IMR-90 (cell line): Measurements from ENCODE around the gene ASTN2. TPM values are rescaled to one million over a fixed set of nuclear protein-coding genes. Genes with fewer than 3 reads are reported as not detected.
A peak's percentile ranks its signal among the peaks of the same experiment; 100 is the strongest.

Source experiments
- ATAC-seq: fragments of 200-7000 bp; cut with Tn5 transposase; 2 replicates; pipeline ENCODE4 v1.9.1; 2020; ENCODE audit warnings: low read depth, mild to moderate bottlenecking, moderate library complexity
- BruUV-seq: library from RNA; stranded (reverse); fragments of 400-500 nt; replicated peaks from 2 replicates; lab custom pipeline; 2021; lab: Mats Ljungman, UMichigan
- CTCF ChIA-PET: fragments of 300-600 bp; formaldehyde crosslinking; extraction: SDS; loops from one replicate; lab custom pipeline; 2021; ENCODE audit warnings: antibody characterized with exemption; lab: Yijun Ruan, JAX
- POLR2A ChIA-PET: fragments of 300-600 bp; sonication (Branson Sonifier 250); formaldehyde crosslinking; loops from one replicate; lab custom pipeline; 2022; ENCODE audit warnings: antibody characterized with exemption; ENCODE audit not compliant: unreplicated experiment; lab: Charles Lee
- DNase-seq: peaks from one replicate; pipeline ENCODE4 v3.0.0; 2013
- H2AFZ ChIP-seq: replicated peaks from 2 replicates; pipeline ENCODE3; 2013; ENCODE audit warnings: low read length, mild to moderate bottlenecking; ENCODE audit not compliant: poor library complexity
- H2AK5ac ChIP-seq: 2 replicates; pipeline ENCODE4 v1.6.1; 2013; ENCODE audit warnings: low read depth, low read length, inconsistent platforms
- H2AK9ac ChIP-seq: replicated peaks from 2 replicates; pipeline ENCODE3; 2013; ENCODE audit warnings: mild to moderate bottlenecking, low read depth, low read length, moderate library complexity; ENCODE audit not compliant: poor library complexity
- H2BK120ac ChIP-seq: 2 replicates; pipeline ENCODE4 v1.6.1; 2013; ENCODE audit warnings: low read depth, low read length, inconsistent platforms
- H2BK15ac ChIP-seq: 3 replicates; pipeline ENCODE4 v1.6.1; 2013; ENCODE audit warnings: low read depth, low read length, inconsistent platforms
- H2BK20ac ChIP-seq: 2 replicates; pipeline ENCODE4 v1.6.1; 2013; ENCODE audit warnings: low read depth, mild to moderate bottlenecking, inconsistent platforms, low read length, moderate library complexity
- H2BK5ac ChIP-seq: 2 replicates; pipeline ENCODE4 v1.6.1; 2013; ENCODE audit warnings: mild to moderate bottlenecking, low read depth, low read length, inconsistent platforms; ENCODE audit not compliant: poor library complexity, severe bottlenecking
- H3K14ac ChIP-seq: replicated peaks from 2 replicates; pipeline ENCODE4 v1.6.1; 2013; ENCODE audit warnings: low read depth, low read length, inconsistent platforms
- H3K18ac ChIP-seq: 2 replicates; pipeline ENCODE4 v1.6.1; 2013; ENCODE audit warnings: low read depth, low read length, control low read depth
- H3K23ac ChIP-seq: 2 replicates; pipeline ENCODE4 v1.6.1; 2013; ENCODE audit warnings: low read depth, low read length, inconsistent platforms
- H3K27ac ChIP-seq: 2 replicates; pipeline ENCODE4 v1.5.1; 2013; ENCODE audit warnings: mild to moderate bottlenecking, control low read depth, low read length; ENCODE audit not compliant: insufficient read depth
- H3K27me3 ChIP-seq: 2 replicates; pipeline ENCODE4 v1.6.1; 2013; ENCODE audit warnings: low read length; ENCODE audit not compliant: control insufficient read depth, insufficient read depth
- H3K36me3 ChIP-seq: 2 replicates; pipeline ENCODE4 v1.6.1; 2013; ENCODE audit warnings: low read length, mixed read lengths; ENCODE audit not compliant: control insufficient read depth, insufficient read depth
- H3K4ac ChIP-seq: 2 replicates; pipeline ENCODE4 v1.6.1; 2013; ENCODE audit warnings: low read depth, low read length, inconsistent platforms
- H3K4me1 ChIP-seq: 2 replicates; pipeline ENCODE4 v1.6.1; 2013; ENCODE audit warnings: low read length, mixed read lengths; ENCODE audit not compliant: control insufficient read depth, insufficient read depth
- H3K4me2 ChIP-seq: 2 replicates; pipeline ENCODE4 v1.6.1; 2013; ENCODE audit warnings: low read depth, mild to moderate bottlenecking, control low read depth, low read length, moderate library complexity
- H3K4me3 ChIP-seq: 2 replicates; pipeline ENCODE4 v1.5.1; 2013; ENCODE audit warnings: low read depth, mild to moderate bottlenecking, control low read depth, low read length, moderate library complexity; ENCODE audit not compliant: insufficient read depth
- H3K56ac ChIP-seq: 2 replicates; pipeline ENCODE4 v1.6.1; 2013; ENCODE audit warnings: low read length, inconsistent platforms; ENCODE audit not compliant: insufficient read depth; ENCODE audit errors: extremely low read depth
- H3K79me1 ChIP-seq, 2 experiments: 2 replicates each; pipeline ENCODE4 v1.6.1; 2013; ENCODE audit warnings: low read length in 2 of 2, inconsistent platforms in 1 of 2, low read depth in 1 of 2
- H3K9ac ChIP-seq: 2 replicates; pipeline ENCODE4 v1.6.1; 2013; ENCODE audit warnings: low read depth, low read length, control low read depth
- H3K9me1 ChIP-seq: 2 replicates; pipeline ENCODE4 v1.6.1; 2013; ENCODE audit warnings: low read length, inconsistent platforms; ENCODE audit not compliant: insufficient read depth
- H3K9me3 ChIP-seq: 2 replicates; pipeline ENCODE4 v1.6.1; 2013; ENCODE audit warnings: low read length; ENCODE audit not compliant: control insufficient read depth, insufficient read depth
- H4K20me1 ChIP-seq: 2 replicates; pipeline ENCODE4 v1.6.1; 2013; ENCODE audit warnings: low read length, inconsistent platforms; ENCODE audit not compliant: insufficient read depth
- H4K5ac ChIP-seq: 2 replicates; pipeline ENCODE4 v1.6.1; 2013; ENCODE audit warnings: mild to moderate bottlenecking, low read depth, low read length, control low read depth
- H4K8ac ChIP-seq, 2 experiments: 2 replicates each; pipeline ENCODE4 v1.6.1; 2013; ENCODE audit warnings: low read depth in 2 of 2, low read length in 2 of 2, control low read depth in 1 of 2, inconsistent platforms in 1 of 2
- H4K91ac ChIP-seq: 2 replicates; pipeline ENCODE4 v1.6.1; 2013; ENCODE audit warnings: low read depth, low read length, inconsistent platforms; ENCODE audit not compliant: insufficient read depth
- BHLHE40 ChIP-seq: fragments of 150-350 bp; IDR thresholded peaks from 2 replicates; pipeline ENCODE4 v1.6.1; 2016; ENCODE audit warnings: mild to moderate bottlenecking, low read depth, low read length
- CEBPB ChIP-seq: IDR thresholded peaks from 2 replicates; pipeline ENCODE4 v1.6.1; 2012; ENCODE audit warnings: low read depth, low read length, improper control_type of control experiment
- CHD1 ChIP-seq: IDR thresholded peaks from 2 replicates; pipeline ENCODE4 v1.6.1; 2012; ENCODE audit warnings: low read depth, low read length, improper control_type of control experiment
- CTCF ChIP-seq: conservative IDR thresholded peaks from 2 replicates; pipeline ENCODE4 v1.5.1; 2012; ENCODE audit warnings: mild to moderate bottlenecking, low read depth, low read length, improper control_type of control experiment
- ELK1 ChIP-seq: fragments of 150-350 bp; IDR thresholded peaks from 2 replicates; pipeline ENCODE4 v1.6.1; 2016; ENCODE audit warnings: low read depth, mild to moderate bottlenecking, low read length, moderate library complexity, borderline replicate concordance
- FOS ChIP-seq: fragments of 150-350 bp; IDR thresholded peaks from 2 replicates; pipeline ENCODE4 v1.6.1; 2016; ENCODE audit warnings: low read depth, low read length
- MAFK ChIP-seq: IDR thresholded peaks from 2 replicates; pipeline ENCODE4 v1.6.1; 2012; ENCODE audit warnings: low read depth, low read length, improper control_type of control experiment
- MAZ ChIP-seq: IDR thresholded peaks from 2 replicates; pipeline ENCODE4 v1.6.1; 2012; ENCODE audit warnings: low read depth, mild to moderate bottlenecking, low read length, improper control_type of control experiment, moderate library complexity, borderline replicate concordance
- MXI1 ChIP-seq: IDR thresholded peaks from 2 replicates; pipeline ENCODE4 v1.6.1; 2012; ENCODE audit warnings: low read depth, mild to moderate bottlenecking, low read length, moderate library complexity, borderline replicate concordance
- NFE2L2 ChIP-seq: fragments of 150-350 bp; IDR thresholded peaks from 2 replicates; pipeline ENCODE4 v1.6.1; 2016; ENCODE audit warnings: low read depth, mild to moderate bottlenecking, low read length
- POLR2A ChIP-seq: IDR thresholded peaks from 2 replicates; pipeline ENCODE4 v1.6.1; 2012; ENCODE audit warnings: mild to moderate bottlenecking, low read depth, low read length
- RAD21 ChIP-seq: IDR thresholded peaks from 2 replicates; pipeline ENCODE4 v1.6.1; 2012; ENCODE audit warnings: low read length, improper control_type of control experiment
- RCOR1 ChIP-seq: IDR thresholded peaks from 2 replicates; pipeline ENCODE4 v1.6.1; 2012; ENCODE audit warnings: mild to moderate bottlenecking, low read length, improper control_type of control experiment; ENCODE audit not compliant: insufficient replicate concordance
- RFX5 ChIP-seq: IDR thresholded peaks from 2 replicates; pipeline ENCODE4 v1.8.0; 2012; ENCODE audit warnings: low read depth, mild to moderate bottlenecking, low read length, moderate library complexity
- SMC3 ChIP-seq: fragments of 150-350 bp; IDR thresholded peaks from 2 replicates; pipeline ENCODE4 v1.6.1; 2016; ENCODE audit warnings: low read depth, mild to moderate bottlenecking, antibody characterized with exemption, low read length, moderate library complexity
- USF2 ChIP-seq: fragments of 150-350 bp; IDR thresholded peaks from 2 replicates; pipeline ENCODE4 v1.6.1; 2017; ENCODE audit warnings: mild to moderate bottlenecking, antibody characterized with exemption, low read length, low read depth
- WGBS, 2 experiments: methylation state at CpG; one replicate each; pipeline versions ENCODE4 v1.1.5 to v1.1.7; 2013; ENCODE audit warnings: missing lambda C conversion rate in 2 of 2; ENCODE audit not compliant: insufficient read length in 1 of 2; ENCODE audit errors: extremely low coverage in 2 of 2; 5-methylcytosine and 5-hydroxymethylcytosine counted together
- dilution Hi-C: fragments of 300-500 bp; cut with HindIII; formaldehyde crosslinking; loops from one replicate; pipeline ENCODE4 v1.14.3; 2018; ENCODE audit warnings: low sequenced_read_pairs; ENCODE audit not compliant: unreplicated experiment
- in situ Hi-C: fragments of 300-500 bp; cut with MboI; formaldehyde crosslinking; loops from 3 replicates; pipeline ENCODE4 v1.14.3; 2019; ENCODE audit warnings: low sequenced_read_pairs, inconsistent platforms, mixed read lengths
- intact Hi-C: fragments of 100-400 bp; cut with micrococcal nuclease; formaldehyde crosslinking; loops from 2 replicates; pipeline ENCODE4 v1.10.0; 2022
- polyA plus RNA-seq, 3 experiments: library from polyadenylated mRNA; depleted of rRNA; stranded (reverse); fragments of >200 nt; gene quantifications; 2 replicates each; pipeline ENCODE4 v1.2.3, GENCODE V29; 2012; ENCODE audit warnings: low replicate concordance in 1 of 3
- total RNA-seq: library from RNA; depleted of rRNA; stranded (reverse); fragments of >200 nt; gene quantifications from 2 replicates; pipeline ENCODE4 v1.2.3, GENCODE V29; 2012

ASTN2 gene
- total and polyA plus RNA-seq, 2 of the 4 experiments (the other 2 are of a cell fraction) = 3.8 to 6.8 TPM

DNA sequence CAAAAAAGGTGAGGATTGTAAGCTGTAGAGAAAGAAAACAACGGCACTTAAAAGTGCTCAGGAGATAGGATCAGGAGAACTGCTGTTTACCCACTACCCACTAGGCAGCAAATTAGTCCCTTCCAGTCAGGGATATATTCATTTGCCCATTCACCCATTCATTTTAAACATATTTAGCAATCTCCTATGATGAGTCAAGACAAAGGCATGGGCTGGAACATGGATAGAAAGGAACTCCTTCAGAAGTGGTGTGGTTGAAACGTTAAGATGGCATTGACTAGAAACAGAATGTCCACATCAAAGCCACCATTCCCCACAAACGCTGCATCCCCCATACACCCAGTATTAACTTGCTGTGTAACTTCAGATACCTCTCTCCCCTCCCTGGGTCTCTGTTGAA, 225.7 kb downstream of the ASTN2 start:
- H4K91ac ChIP-seq = no peak overlapping the region
- H3K4me2 ChIP-seq = no peak overlapping the region
- DNase-seq (peak; percentile 5), ATAC-seq (no peak; the same call in 1 of the 2 replicates)
- CTCF ChIA-PET = no interaction called here
- intact Hi-C loops (no loop called here), in situ Hi-C loops (no loop called here), dilution Hi-C loops (no loop called here)
- H3K23ac ChIP-seq = no peak overlapping the region; the same call in 1 of the 2 replicates
- H3K4ac ChIP-seq = no peak overlapping the region
- no peaks in the 10 kb centered on the region for H4K20me1 ChIP-seq
- H3K9me3 ChIP-seq = peaks cover 4% of the 10 kb centered on the region; the same call in 1 of the 2 replicates
- H3K79me1 ChIP-seq = no peaks in the 10 kb centered on the region
- no peaks in the 10 kb centered on the region for H3K36me3 ChIP-seq
- H4K5ac ChIP-seq = no peak overlapping the region
- H3K4me3 ChIP-seq = no peak overlapping the region
- H2AK5ac ChIP-seq = no peak overlapping the region
- no peak overlapping the region for H2BK20ac ChIP-seq
- H2AFZ ChIP-seq = no peak overlapping the region
- no peaks in the 10 kb centered on the region for H3K4me1 ChIP-seq
- H3K18ac ChIP-seq = no peak overlapping the region
- no peak overlapping the region for H2BK15ac ChIP-seq
- H3K9ac ChIP-seq = no peak overlapping the region
- no peak overlapping the region for H2AK9ac ChIP-seq
- H4K8ac ChIP-seq = no peak overlapping the region
- H3K27ac ChIP-seq = no peak overlapping the region
- no peak overlapping the region for H3K14ac ChIP-seq
- no peak overlapping the region for H2BK120ac ChIP-seq
- no CpG with 5 or more reads among the region's 3 CpGs for WGBS, 2 experiments
- TF ChIP-seq RCOR1 (no peak), ELK1 (no peak), SMC3 (no peak), MAFK (no peak), USF2 (no peak), CEBPB (no peak), NFE2L2 (no peak), CHD1 (no peak), CTCF (no peak), BHLHE40 (no peak), RFX5 (no peak), FOS (no peak), POLR2A (no peak), MXI1 (no peak), RAD21 (no peak), MAZ (no peak)
- no TSS peak for BruUV-seq
- H3K9me1 ChIP-seq = no peaks in the 10 kb centered on the region
- no peak overlapping the region for H2BK5ac ChIP-seq
- H3K27me3 ChIP-seq = no peaks in the 10 kb centered on the region
- no peak overlapping the region for H3K56ac ChIP-seq
- POLR2A ChIA-PET = no interaction called here
